Thyroid gland (tissue), 4 donors: ENCODE results near the gene ASCL5.
"Not testable (repeated sequence)": the region's sequence is repeated elsewhere in the genome, so short reads cannot be mapped to it uniquely, and the experiment has no call there.

Experiments
- POLR2A ChIP-seq, 2 donors: fragments of 450-650 bp; IDR thresholded peaks; one replicate each; pipeline ENCODE4 v1.6.1; 2017; ENCODE audit warnings: antibody characterized with exemption in 2 of 2, mild to moderate bottlenecking in 2 of 2, moderate library complexity in 1 of 2
- TF ChIP-seq, protein P1 (sequence below), 6 experiments: fragments of 200-600 bp in 3 of 6; fragments of 450-650 bp in 3 of 6; sonication (generic) in 3 of 6; IDR thresholded peaks; one replicate each; pipeline ENCODE4 v1.5.1; 2016 to 2019; ENCODE audit warnings: antibody characterized with exemption in 6 of 6, mild to moderate bottlenecking in 2 of 6, inconsistent platforms in 1 of 6, moderate library complexity in 1 of 6

DNA sequence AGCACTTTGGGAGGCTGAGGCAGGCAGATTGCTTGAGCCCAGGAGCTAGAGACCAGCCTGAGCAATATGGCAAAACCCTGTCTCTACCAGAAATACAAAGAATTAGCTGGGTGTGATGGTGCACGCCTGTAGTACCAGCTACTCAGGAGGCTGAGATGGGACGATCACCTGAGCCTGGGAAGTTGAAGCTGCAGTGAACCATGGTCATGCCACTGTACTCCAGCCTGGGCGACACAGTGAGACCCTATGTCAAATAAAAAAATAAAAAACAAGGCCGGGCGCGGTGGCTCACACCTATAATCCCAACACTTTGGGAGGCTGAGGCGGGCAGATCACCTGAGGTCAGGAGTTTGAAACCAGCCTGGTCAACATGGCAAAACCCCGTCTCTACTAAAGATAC, 36.1 kb upstream of the ASCL5 start:
- TF ChIP-seq, protein P1, sequence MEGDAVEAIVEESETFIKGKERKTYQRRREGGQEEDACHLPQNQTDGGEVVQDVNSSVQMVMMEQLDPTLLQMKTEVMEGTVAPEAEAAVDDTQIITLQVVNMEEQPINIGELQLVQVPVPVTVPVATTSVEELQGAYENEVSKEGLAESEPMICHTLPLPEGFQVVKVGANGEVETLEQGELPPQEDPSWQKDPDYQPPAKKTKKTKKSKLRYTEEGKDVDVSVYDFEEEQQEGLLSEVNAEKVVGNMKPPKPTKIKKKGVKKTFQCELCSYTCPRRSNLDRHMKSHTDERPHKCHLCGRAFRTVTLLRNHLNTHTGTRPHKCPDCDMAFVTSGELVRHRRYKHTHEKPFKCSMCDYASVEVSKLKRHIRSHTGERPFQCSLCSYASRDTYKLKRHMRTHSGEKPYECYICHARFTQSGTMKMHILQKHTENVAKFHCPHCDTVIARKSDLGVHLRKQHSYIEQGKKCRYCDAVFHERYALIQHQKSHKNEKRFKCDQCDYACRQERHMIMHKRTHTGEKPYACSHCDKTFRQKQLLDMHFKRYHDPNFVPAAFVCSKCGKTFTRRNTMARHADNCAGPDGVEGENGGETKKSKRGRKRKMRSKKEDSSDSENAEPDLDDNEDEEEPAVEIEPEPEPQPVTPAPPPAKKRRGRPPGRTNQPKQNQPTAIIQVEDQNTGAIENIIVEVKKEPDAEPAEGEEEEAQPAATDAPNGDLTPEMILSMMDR (IDR thresholded peaks at IDR 0.05), result not testable (repeated sequence)
- TF ChIP-seq POLR2A (IDR thresholded peaks at IDR 0.05), result not testable (repeated sequence)
